Measurements from ENCODE around the gene DDX25.
A peak's percentile ranks its signal among the peaks of the same experiment; 100 is the strongest.

DDX25 gene

GRCh38 chr11:125956391-125957134 is 52.3 kb downstream of the DDX25 start:
- Histone ChIP-seq H3K9ac (ENCODE audit: low read length) (no peak overlapping the region), H3K4me3 (ENCODE audit: low read depth, low read length) (no peak overlapping the region), H4K8ac (ENCODE audit: low read depth, low read length) (no peak overlapping the region), H3K79me2 (ENCODE audit: control insufficient read depth, insufficient read depth, low read length, poor library complexity) (no peaks in the 10 kb centered on the region), H3K4ac (ENCODE audit: low read depth, low read length) (peak overlapping the region; percentile 30), H3K23ac (ENCODE audit: low read length) (no peak overlapping the region), H3K4me1 (ENCODE audit: control insufficient read depth in 1 of 2, insufficient read depth in 2 of 2, low read length in 2 of 2) (peaks cover 7 to 16% of the 10 kb centered on the region in 2 experiments), H2AK5ac (ENCODE audit: low read length) (no peak overlapping the region), H2AFZ (ENCODE audit: insufficient read depth, low read length, poor library complexity) (no peak overlapping the region), H3K27ac (ENCODE audit: low read depth, low read length) (peak overlapping the region; percentile 24), H3K36me3 (ENCODE audit: control insufficient read depth in 1 of 2, insufficient read depth in 2 of 2, low read length in 2 of 2) (peaks cover 55 to 59% of the 10 kb centered on the region in 2 experiments), H3K18ac (ENCODE audit: low read length) (no peak overlapping the region), H4K91ac (ENCODE audit: low read depth, low read length) (peak overlapping the region; percentile 51), H4K12ac (ENCODE audit: low read depth, low read length) (no peak overlapping the region), H2BK12ac (ENCODE audit: low read length) (no peak overlapping the region), H3K4me2 (ENCODE audit: low read length) (no peak overlapping the region), H2BK5ac (ENCODE audit: low read depth, low read length, poor library complexity) (no peak overlapping the region), H3K9me3 (ENCODE audit: insufficient read depth, low read depth, low read length) (no peaks in the 10 kb centered on the region), H3K27me3 (ENCODE audit: insufficient read depth, low read length) (no peaks in the 10 kb centered on the region), H3K14ac (ENCODE audit: low read length) (peak overlapping the region; percentile 42), H3K79me1 (ENCODE audit: low read length) (peaks cover 2% of the 10 kb centered on the region), H2BK120ac (ENCODE audit: insufficient read depth, low read length, poor library complexity) (no peak overlapping the region)
- no peak for DNase-seq
- WGBS (ENCODE audit: extremely low coverage, insufficient coverage, insufficient read length) = no CpG with 5 or more reads among the region's 22 CpGs

DNA sequence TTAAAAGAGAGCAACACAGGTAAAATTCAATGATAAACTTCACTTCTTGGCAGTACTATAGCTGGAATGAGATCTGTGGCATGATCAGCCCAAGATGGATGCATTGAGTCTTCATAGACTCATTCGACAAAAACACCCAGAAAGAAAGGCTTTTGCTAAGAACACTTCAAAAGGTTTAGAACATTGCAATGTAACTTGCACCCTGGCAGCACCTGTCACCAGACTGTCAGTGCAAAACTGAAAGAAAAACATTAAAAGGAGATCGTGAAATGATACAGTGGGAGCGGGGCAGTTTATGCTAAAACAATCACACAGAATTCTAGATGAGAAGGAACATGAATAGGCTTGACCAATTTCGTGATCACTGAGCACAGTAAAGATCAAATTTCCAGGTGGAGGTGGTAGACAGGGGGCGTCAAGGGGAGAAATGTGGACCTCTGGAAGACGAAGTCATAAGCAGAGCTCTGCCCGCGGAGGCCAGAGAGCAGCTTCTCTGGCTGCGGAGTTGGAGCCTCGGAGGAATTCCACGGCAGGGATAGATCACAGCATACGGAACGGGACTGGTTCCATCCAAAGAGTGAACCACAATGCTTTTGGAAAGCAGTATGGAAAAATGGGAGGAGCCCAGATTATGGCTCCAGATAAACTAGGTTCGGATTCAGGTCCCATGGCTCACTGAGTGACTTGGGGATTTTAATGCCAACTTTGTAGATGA is 53.5 kb downstream of the DDX25 start:
- WGBS (ENCODE audit: extremely low coverage, insufficient coverage, insufficient read length) = no CpG with 5 or more reads among the region's 14 CpGs
- Histone ChIP-seq H2AK5ac (ENCODE audit: low read length) (no peak overlapping the region), H3K36me3 (ENCODE audit: control insufficient read depth in 1 of 2, insufficient read depth in 2 of 2, low read length in 2 of 2) (peaks cover 54 to 57% of the 10 kb centered on the region in 2 experiments)

GRCh38 chr11:125958872-125959400 is 54.6 kb downstream of the DDX25 start:
- Histone ChIP-seq H2BK120ac (ENCODE audit: insufficient read depth, low read length, poor library complexity) (no peak overlapping the region), H4K91ac (ENCODE audit: low read depth, low read length) (no peak overlapping the region), H3K79me1 (ENCODE audit: low read length) (no peaks in the 10 kb centered on the region), H3K14ac (ENCODE audit: low read length) (no peak overlapping the region), H2BK5ac (ENCODE audit: low read depth, low read length, poor library complexity) (no peak overlapping the region), H3K36me3 (ENCODE audit: control insufficient read depth in 1 of 2, insufficient read depth in 2 of 2, low read length in 2 of 2) (peaks cover 46 to 52% of the 10 kb centered on the region in 2 experiments), H3K4me3 (ENCODE audit: low read depth, low read length) (no peak overlapping the region), H3K9me3 (ENCODE audit: insufficient read depth, low read depth, low read length) (no peaks in the 10 kb centered on the region), H3K9ac (ENCODE audit: low read length) (no peak overlapping the region), H2AFZ (ENCODE audit: insufficient read depth, low read length, poor library complexity) (no peak overlapping the region), H3K27ac (ENCODE audit: low read depth, low read length) (no peak overlapping the region), H2BK12ac (ENCODE audit: low read length) (no peak overlapping the region), H2AK5ac (ENCODE audit: low read length) (no peak overlapping the region), H3K18ac (ENCODE audit: low read length) (no peak overlapping the region), H3K4ac (ENCODE audit: low read depth, low read length) (no peak overlapping the region), H3K27me3 (ENCODE audit: insufficient read depth, low read length) (no peaks in the 10 kb centered on the region), H3K4me2 (ENCODE audit: low read length) (no peak overlapping the region), H4K12ac (ENCODE audit: low read depth, low read length) (no peak overlapping the region), H4K8ac (ENCODE audit: low read depth, low read length) (no peak overlapping the region), H3K23ac (ENCODE audit: low read length) (no peak overlapping the region), H3K4me1 (ENCODE audit: control insufficient read depth in 1 of 2, insufficient read depth in 2 of 2, low read length in 2 of 2) (peaks cover 3 to 12% of the 10 kb centered on the region in 2 experiments), H3K79me2 (ENCODE audit: control insufficient read depth, insufficient read depth, low read length, poor library complexity) (no peaks in the 10 kb centered on the region)
- WGBS (ENCODE audit: extremely low coverage, insufficient coverage, insufficient read length) = no CpG with 5 or more reads among the region's 4 CpGs
- DNase-seq = no peak

More for the DNA sequence above, 53.5 kb downstream of the DDX25 start:
- Histone ChIP-seq H4K91ac (ENCODE audit: low read depth, low read length) (no peak overlapping the region), H3K9ac (ENCODE audit: low read length) (no peak overlapping the region), H2BK120ac (ENCODE audit: insufficient read depth, low read length, poor library complexity) (no peak overlapping the region), H3K23ac (ENCODE audit: low read length) (no peak overlapping the region), H2AFZ (ENCODE audit: insufficient read depth, low read length, poor library complexity) (peak overlapping the region; percentile 0), H4K8ac (ENCODE audit: low read depth, low read length) (no peak overlapping the region), H3K27ac (ENCODE audit: low read depth, low read length) (no peak overlapping the region), H3K4me1 (ENCODE audit: control insufficient read depth in 1 of 2, insufficient read depth in 2 of 2, low read length in 2 of 2) (peaks cover 3 to 12% of the 10 kb centered on the region in 2 experiments), H3K14ac (ENCODE audit: low read length) (no peak overlapping the region), H3K18ac (ENCODE audit: low read length) (no peak overlapping the region), H3K9me3 (ENCODE audit: insufficient read depth, low read depth, low read length) (no peaks in the 10 kb centered on the region), H3K4me3 (ENCODE audit: low read depth, low read length) (no peak overlapping the region), H2BK5ac (ENCODE audit: low read depth, low read length, poor library complexity) (no peak overlapping the region), H4K12ac (ENCODE audit: low read depth, low read length) (no peak overlapping the region), H3K79me1 (ENCODE audit: low read length) (no peaks in the 10 kb centered on the region), H3K79me2 (ENCODE audit: control insufficient read depth, insufficient read depth, low read length, poor library complexity) (no peaks in the 10 kb centered on the region), H3K4me2 (ENCODE audit: low read length) (no peak overlapping the region), H2BK12ac (ENCODE audit: low read length) (no peak overlapping the region), H3K27me3 (ENCODE audit: insufficient read depth, low read length) (no peaks in the 10 kb centered on the region), H3K4ac (ENCODE audit: low read depth, low read length) (no peak overlapping the region)
- DNase-seq = no peak

DNA sequence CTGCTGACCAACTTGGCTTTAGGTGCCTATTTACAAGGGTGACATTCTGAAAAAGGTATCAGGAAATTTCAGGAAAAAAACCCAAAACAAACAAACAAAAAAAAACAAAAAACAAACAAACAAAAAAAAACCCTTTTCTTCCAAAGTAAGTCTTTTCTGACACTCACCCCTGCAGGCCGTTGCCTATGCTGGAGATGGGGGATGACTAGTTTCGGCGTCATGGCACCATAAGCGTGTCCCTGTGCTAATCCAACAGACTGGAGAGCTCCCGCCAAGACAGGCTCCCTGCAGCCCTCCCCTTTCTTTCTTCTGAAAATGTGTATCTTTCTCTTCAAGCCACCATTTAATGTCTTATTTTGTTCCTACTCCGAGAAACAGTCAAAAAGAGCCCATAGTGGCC is 55.2 kb downstream of the DDX25 start:
- peaks cover 3 to 12% of the 10 kb centered on the region in 2 experiments for H3K4me1 ChIP-seq (ENCODE audit: control insufficient read depth in 1 of 2, insufficient read depth in 2 of 2, low read length in 2 of 2)
- no peak overlapping the region for H2BK12ac ChIP-seq (ENCODE audit: low read length)
- H4K8ac ChIP-seq (ENCODE audit: low read depth, low read length) = no peak overlapping the region
- H3K14ac ChIP-seq (ENCODE audit: low read length) = no peak overlapping the region
- H2AFZ ChIP-seq (ENCODE audit: insufficient read depth, low read length, poor library complexity) = no peak overlapping the region
- no peaks in the 10 kb centered on the region for H3K27me3 ChIP-seq (ENCODE audit: insufficient read depth, low read length)
- H2BK5ac ChIP-seq (ENCODE audit: low read depth, low read length, poor library complexity) = no peak overlapping the region
- H4K91ac ChIP-seq (ENCODE audit: low read depth, low read length) = no peak overlapping the region
- no peak overlapping the region for H3K27ac ChIP-seq (ENCODE audit: low read depth, low read length)
- no peaks in the 10 kb centered on the region for H3K79me1 ChIP-seq (ENCODE audit: low read length)
- peaks cover 40 to 46% of the 10 kb centered on the region in 2 experiments for H3K36me3 ChIP-seq (ENCODE audit: control insufficient read depth in 1 of 2, insufficient read depth in 2 of 2, low read length in 2 of 2)
- no peak overlapping the region for H3K4ac ChIP-seq (ENCODE audit: low read depth, low read length)
- no peak overlapping the region for H3K18ac ChIP-seq (ENCODE audit: low read length)
- no CpG with 5 or more reads among the region's 6 CpGs for WGBS (ENCODE audit: extremely low coverage, insufficient coverage, insufficient read length)
- H3K9ac ChIP-seq (ENCODE audit: low read length) = no peak overlapping the region
- H3K4me3 ChIP-seq (ENCODE audit: low read depth, low read length) = no peak overlapping the region
- no peak overlapping the region for H3K4me2 ChIP-seq (ENCODE audit: low read length)
- no peak overlapping the region for H4K12ac ChIP-seq (ENCODE audit: low read depth, low read length)
- DNase-seq = no peak
- no peaks in the 10 kb centered on the region for H3K9me3 ChIP-seq (ENCODE audit: insufficient read depth, low read depth, low read length)
- no peak overlapping the region for H3K23ac ChIP-seq (ENCODE audit: low read length)
- no peak overlapping the region for H2BK120ac ChIP-seq (ENCODE audit: insufficient read depth, low read length, poor library complexity)
- no peak overlapping the region for H2AK5ac ChIP-seq (ENCODE audit: low read length)
- H3K79me2 ChIP-seq (ENCODE audit: control insufficient read depth, insufficient read depth, low read length, poor library complexity) = no peaks in the 10 kb centered on the region

All from trophoblast cell (in vitro differentiated cells and primary cell).